ENCODE results near the gene VWA8.

Gene VWA8

DNA sequence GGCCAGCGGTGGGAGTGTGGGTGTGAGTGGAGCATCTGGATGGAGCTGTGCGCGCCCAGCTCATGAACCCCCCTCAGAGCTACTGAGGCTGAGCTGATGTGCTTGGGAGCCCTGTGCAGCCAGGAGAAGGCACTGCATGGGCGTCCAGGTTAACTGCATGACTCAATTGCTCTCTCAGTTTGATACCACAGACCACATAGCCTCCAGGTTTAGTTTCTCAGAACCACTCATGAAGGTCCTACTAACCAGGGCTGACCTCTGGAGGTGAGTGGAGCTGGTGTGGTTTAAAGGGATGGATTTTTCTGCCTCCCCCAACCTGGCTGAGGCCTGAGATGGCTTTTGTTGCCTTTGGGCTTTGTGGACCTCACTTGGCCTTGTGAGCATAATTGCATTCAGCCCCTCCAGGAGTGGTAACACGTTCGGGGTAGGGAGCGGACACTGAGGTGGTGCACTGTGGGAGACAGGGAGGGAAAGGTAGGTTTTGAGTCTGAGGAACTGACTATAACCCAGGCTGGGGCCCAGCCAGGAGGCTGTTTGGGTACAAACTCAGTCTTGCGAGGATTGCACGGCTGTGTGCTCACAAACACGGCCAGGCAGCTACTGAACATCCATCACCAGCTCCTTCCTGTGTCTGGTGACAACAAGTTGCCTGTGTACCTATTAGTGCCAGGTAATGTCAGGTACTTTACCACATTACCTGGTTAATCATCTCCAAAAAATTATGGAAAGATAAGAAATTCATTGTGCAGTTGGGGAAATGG, 406.1 kb downstream of the VWA8 start:
- TF ChIP-seq POLR2AphosphoS5 (IDR thresholded peaks at IDR 0.05; ENCODE audit: low read depth, low read length) = no peak
- TF ChIP-seq FOXP2 (optimal IDR thresholded peaks at IDR 0.05; ENCODE audit: borderline replicate concordance, extremely low read depth, extremely low read length, insufficient read depth) = no peak
- no peak for TF ChIP-seq TAF1 (IDR thresholded peaks at IDR 0.05; ENCODE audit: borderline replicate concordance, insufficient read depth, low read length)
- no peak for TF ChIP-seq SIN3A (IDR thresholded peaks at IDR 0.05; ENCODE audit: borderline replicate concordance, insufficient read depth, low read length)
- TF ChIP-seq, protein P1, sequence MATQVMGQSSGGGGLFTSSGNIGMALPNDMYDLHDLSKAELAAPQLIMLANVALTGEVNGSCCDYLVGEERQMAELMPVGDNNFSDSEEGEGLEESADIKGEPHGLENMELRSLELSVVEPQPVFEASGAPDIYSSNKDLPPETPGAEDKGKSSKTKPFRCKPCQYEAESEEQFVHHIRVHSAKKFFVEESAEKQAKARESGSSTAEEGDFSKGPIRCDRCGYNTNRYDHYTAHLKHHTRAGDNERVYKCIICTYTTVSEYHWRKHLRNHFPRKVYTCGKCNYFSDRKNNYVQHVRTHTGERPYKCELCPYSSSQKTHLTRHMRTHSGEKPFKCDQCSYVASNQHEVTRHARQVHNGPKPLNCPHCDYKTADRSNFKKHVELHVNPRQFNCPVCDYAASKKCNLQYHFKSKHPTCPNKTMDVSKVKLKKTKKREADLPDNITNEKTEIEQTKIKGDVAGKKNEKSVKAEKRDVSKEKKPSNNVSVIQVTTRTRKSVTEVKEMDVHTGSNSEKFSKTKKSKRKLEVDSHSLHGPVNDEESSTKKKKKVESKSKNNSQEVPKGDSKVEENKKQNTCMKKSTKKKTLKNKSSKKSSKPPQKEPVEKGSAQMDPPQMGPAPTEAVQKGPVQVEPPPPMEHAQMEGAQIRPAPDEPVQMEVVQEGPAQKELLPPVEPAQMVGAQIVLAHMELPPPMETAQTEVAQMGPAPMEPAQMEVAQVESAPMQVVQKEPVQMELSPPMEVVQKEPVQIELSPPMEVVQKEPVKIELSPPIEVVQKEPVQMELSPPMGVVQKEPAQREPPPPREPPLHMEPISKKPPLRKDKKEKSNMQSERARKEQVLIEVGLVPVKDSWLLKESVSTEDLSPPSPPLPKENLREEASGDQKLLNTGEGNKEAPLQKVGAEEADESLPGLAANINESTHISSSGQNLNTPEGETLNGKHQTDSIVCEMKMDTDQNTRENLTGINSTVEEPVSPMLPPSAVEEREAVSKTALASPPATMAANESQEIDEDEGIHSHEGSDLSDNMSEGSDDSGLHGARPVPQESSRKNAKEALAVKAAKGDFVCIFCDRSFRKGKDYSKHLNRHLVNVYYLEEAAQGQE (IDR thresholded peaks at IDR 0.05; ENCODE audit: insufficient read depth in 1 of 2, low read depth in 2 of 2, low read length in 2 of 2) = no peak

DNA sequence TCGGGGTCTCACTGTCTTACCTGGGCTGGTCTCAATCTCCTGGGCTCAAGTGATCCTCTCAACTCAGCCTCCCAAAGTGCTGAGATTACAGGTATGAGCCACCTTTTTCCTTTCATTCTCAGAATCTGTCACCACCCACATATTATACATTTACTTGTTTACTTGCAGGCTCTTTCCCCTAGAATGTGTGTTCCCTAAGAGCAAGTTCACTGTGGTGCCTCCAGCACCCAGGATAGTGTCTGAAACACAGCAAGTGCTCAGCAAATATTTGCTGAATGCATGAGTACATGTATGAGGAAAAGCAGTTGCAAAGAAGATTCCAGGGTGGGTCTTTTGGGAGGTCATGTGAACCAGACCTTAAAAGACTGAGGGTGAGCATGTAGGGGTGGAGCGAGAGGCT, 406.7 kb downstream of the VWA8 start:
- no peak for TF ChIP-seq POLR2AphosphoS5 (IDR thresholded peaks at IDR 0.05; ENCODE audit: low read depth, low read length)
- TF ChIP-seq, protein P1 (IDR thresholded peaks at IDR 0.05; ENCODE audit: insufficient read depth in 1 of 2, low read depth in 2 of 2, low read length in 2 of 2) = no peak
- TF ChIP-seq TAF1 (IDR thresholded peaks at IDR 0.05; ENCODE audit: borderline replicate concordance, insufficient read depth, low read length) = no peak
- TF ChIP-seq SIN3A (IDR thresholded peaks at IDR 0.05; ENCODE audit: borderline replicate concordance, insufficient read depth, low read length) = no peak
- no peak for TF ChIP-seq FOXP2 (optimal IDR thresholded peaks at IDR 0.05; ENCODE audit: borderline replicate concordance, extremely low read depth, extremely low read length, insufficient read depth)

DNA sequence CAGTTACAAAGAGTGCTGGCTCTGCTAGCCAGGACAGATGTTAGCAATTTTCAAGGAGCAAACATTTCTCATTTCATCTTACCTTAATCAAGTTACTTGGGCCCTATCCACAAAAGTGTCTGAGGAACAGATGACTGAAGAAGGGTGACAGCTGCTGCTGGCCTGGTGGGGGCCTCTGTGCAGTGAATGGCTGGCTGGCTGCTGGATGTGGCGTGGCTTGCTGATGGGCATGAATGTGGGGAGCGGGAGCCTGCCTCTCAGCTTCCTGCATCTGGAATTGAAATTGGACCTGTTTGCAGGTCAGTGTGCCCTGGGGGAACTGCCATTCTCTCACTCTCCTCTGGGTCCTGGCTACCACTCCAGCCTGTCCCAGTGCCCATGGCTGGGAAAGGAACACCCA, 408.9 kb downstream of the VWA8 start:
- TF ChIP-seq FOXP2 (optimal IDR thresholded peaks at IDR 0.05; ENCODE audit: borderline replicate concordance, extremely low read depth, extremely low read length, insufficient read depth) (no peak), POLR2AphosphoS5 (IDR thresholded peaks at IDR 0.05; ENCODE audit: low read depth, low read length) (no peak), TAF1 (IDR thresholded peaks at IDR 0.05; ENCODE audit: borderline replicate concordance, insufficient read depth, low read length) (no peak), SIN3A (IDR thresholded peaks at IDR 0.05; ENCODE audit: borderline replicate concordance, insufficient read depth, low read length) (no peak)
- TF ChIP-seq, protein P1 (IDR thresholded peaks at IDR 0.05; ENCODE audit: insufficient read depth in 1 of 2, low read depth in 2 of 2, low read length in 2 of 2) = no peak

DNA sequence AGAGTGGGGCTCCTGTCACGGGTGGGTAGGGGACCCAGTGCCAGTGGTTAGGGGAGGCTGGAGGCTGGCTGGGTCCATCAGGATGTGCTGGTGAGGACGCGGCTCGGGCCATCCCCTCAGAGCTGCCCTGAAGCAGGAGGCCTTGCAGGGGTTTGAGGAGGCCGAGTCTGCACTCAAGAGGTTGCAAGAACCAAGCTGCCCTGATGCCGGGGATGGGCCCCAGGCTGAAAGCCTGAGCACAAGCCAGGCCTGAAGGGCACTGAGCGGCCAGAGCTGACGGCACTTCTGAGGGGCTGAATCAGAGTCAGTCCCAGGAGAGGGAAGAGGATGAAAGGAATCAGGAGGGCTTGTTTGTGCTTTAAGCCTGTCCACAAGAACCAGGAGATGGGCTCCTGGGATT, 410.6 kb downstream of the VWA8 start:
- TF ChIP-seq FOXP2 (optimal IDR thresholded peaks at IDR 0.05; ENCODE audit: borderline replicate concordance, extremely low read depth, extremely low read length, insufficient read depth) (no peak), TAF1 (IDR thresholded peaks at IDR 0.05; ENCODE audit: borderline replicate concordance, insufficient read depth, low read length) (no peak), POLR2AphosphoS5 (IDR thresholded peaks at IDR 0.05; ENCODE audit: low read depth, low read length) (no peak), SIN3A (IDR thresholded peaks at IDR 0.05; ENCODE audit: borderline replicate concordance, insufficient read depth, low read length) (no peak)
- TF ChIP-seq, protein P1 (IDR thresholded peaks at IDR 0.05; ENCODE audit: insufficient read depth in 1 of 2, low read depth in 2 of 2, low read length in 2 of 2) = no peak
